NCI-H2081 (cell line): ENCODE data around the gene UCP3.

Experiments
- DNase-seq, 2 experiments: peaks; one replicate each; lab custom pipeline; 2025; lab: John Stamatoyannopoulos, UW

Gene UCP3

GRCh38 chr11:74008373-74009229, at the start of gene UCP3:
TSS of gene UCP3 (minus strand) at chr11:74009085. CDS start at chr11:74007042, 2,043 bp downstream.
- DNase-seq, result no peak

- DNase-seq, result no peak
Measured at GRCh38 chr11:74057249-74058151, 48.6 kb upstream of the UCP3 start.

- no peak for DNase-seq
Measured at GRCh38 chr11:74055938-74056337, 47.1 kb upstream of the UCP3 start.

- DNase-seq, result no peak
Measured at GRCh38 chr11:74050465-74050864, 41.6 kb upstream of the UCP3 start.

GRCh38 chr11:74048993-74049392, 40.1 kb upstream of the UCP3 start:
- no peak for DNase-seq

- DNase-seq, result no peak
Measured at GRCh38 chr11:74044538-74044937, 35.7 kb upstream of the UCP3 start.

- DNase-seq, result no peak
Measured at GRCh38 chr11:74043450-74043849, 34.6 kb upstream of the UCP3 start.

GRCh38 chr11:74037309-74037708, 28.4 kb upstream of the UCP3 start:
- DNase-seq, result no peak

GRCh38 chr11:74035264-74035663, 26.4 kb upstream of the UCP3 start:
- DNase-seq, result no peak

- no peak for DNase-seq
Measured at GRCh38 chr11:74033046-74033445, 24.2 kb upstream of the UCP3 start.

- DNase-seq, result no peak
Measured at GRCh38 chr11:74030723-74031676, 22.1 kb upstream of the UCP3 start.

GRCh38 chr11:74025467-74026166, 16.7 kb upstream of the UCP3 start:
- DNase-seq, result no peak

GRCh38 chr11:74024261-74025029, 15.6 kb upstream of the UCP3 start:
- no peak for DNase-seq

GRCh38 chr11:74023276-74023675, 14.4 kb upstream of the UCP3 start:
- DNase-seq, result no peak

GRCh38 chr11:74022546-74022945, 13.7 kb upstream of the UCP3 start:
- no peak for DNase-seq

- no peak for DNase-seq
Measured at GRCh38 chr11:74021998-74022397, 13.1 kb upstream of the UCP3 start.

- DNase-seq, result no peak
Measured at GRCh38 chr11:74020539-74020938, 11.7 kb upstream of the UCP3 start.

- DNase-seq, result no peak
Measured at GRCh38 chr11:74019860-74020259, 11.0 kb upstream of the UCP3 start.

GRCh38 chr11:74019104-74019738, 10.3 kb upstream of the UCP3 start:
- DNase-seq, result no peak
